ENCODE data around the gene STK32C. TPM values are rescaled to one million over a fixed set of nuclear protein-coding genes. Genes with fewer than 3 reads are reported as not detected.

The STK32C gene
- total and polyA plus RNA-seq, 10 donors = 9.6 to 27.8 (median 15.7) TPM

DNA sequence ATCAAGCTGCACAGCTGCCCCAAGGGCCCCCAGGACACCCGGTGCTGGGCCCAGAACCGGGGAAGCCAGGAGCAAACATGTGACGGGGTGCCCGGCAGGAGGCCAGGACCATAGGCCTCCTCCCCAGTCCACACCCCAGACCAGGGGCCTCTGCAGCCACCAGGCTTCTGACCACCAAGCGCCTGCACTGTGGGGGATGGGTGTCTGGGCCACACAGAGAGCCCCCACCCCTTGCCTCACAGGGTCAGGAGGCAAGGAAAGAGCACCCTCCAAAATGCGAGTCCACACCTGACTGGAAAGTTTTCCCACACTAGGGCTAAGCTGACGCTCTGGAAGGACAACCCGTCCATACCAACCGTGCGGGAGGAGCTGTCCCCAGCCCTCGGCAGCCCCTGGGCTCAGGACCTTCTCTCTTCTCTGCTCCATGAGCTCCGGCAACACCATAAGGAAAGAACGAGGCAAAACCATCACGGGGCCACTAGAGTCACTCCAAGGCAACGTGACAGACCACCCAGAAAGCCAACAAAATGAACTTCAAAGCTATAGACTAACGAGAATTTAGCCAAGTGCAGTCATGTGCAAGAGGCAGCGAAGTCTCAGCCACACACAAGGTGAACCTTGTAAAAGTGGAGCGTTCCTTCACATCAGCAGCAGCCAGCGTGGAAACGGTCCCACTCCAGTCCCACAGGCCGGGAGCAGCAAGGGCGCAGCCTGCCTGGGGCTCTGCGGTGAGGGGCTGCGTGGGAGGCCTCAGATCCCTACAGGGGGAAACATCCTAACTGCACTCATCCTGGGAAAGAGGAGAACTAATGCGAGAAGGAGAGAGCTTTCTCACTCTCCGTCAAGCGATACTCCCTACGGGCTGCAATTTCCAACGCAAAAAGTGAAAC, 5.1 kb downstream of the STK32C start:
- 88 to 92% (median 89%) methylated on average over 26 to 29 of the region's 29 CpGs for WGBS, 5 donors
- Histone ChIP-seq H3K4me1 (peaks cover 6 to 19% (median 9%) of the 10 kb centered on the region in 6 donors), H3K36me3 (no peaks in the 10 kb centered on the region), H3K27me3 (replicated peaks in 1 of 7) (peaks cover 0 to 27% (median 0%) of the 10 kb centered on the region in 7 donors), H3K4me3 (no peak overlapping the region), H3K27ac (no peak overlapping the region), H3K9me3 (no peaks in the 10 kb centered on the region)
- no peak for DNase-seq
- no peak for TF ChIP-seq POLR2AphosphoS5 (IDR thresholded peaks at IDR 0.05)
- TF ChIP-seq, protein P1, sequence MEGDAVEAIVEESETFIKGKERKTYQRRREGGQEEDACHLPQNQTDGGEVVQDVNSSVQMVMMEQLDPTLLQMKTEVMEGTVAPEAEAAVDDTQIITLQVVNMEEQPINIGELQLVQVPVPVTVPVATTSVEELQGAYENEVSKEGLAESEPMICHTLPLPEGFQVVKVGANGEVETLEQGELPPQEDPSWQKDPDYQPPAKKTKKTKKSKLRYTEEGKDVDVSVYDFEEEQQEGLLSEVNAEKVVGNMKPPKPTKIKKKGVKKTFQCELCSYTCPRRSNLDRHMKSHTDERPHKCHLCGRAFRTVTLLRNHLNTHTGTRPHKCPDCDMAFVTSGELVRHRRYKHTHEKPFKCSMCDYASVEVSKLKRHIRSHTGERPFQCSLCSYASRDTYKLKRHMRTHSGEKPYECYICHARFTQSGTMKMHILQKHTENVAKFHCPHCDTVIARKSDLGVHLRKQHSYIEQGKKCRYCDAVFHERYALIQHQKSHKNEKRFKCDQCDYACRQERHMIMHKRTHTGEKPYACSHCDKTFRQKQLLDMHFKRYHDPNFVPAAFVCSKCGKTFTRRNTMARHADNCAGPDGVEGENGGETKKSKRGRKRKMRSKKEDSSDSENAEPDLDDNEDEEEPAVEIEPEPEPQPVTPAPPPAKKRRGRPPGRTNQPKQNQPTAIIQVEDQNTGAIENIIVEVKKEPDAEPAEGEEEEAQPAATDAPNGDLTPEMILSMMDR (IDR thresholded peaks at IDR 0.05 in 8 of 11, conservative IDR thresholded peaks at IDR 0.05 in 3 of 11) = no peak
- no peak for TF ChIP-seq POLR2A (IDR thresholded peaks at IDR 0.05)
- intact Hi-C loops (cut with DNase I; ENCODE audit: low total_unique reads) = no loop called here

DNA sequence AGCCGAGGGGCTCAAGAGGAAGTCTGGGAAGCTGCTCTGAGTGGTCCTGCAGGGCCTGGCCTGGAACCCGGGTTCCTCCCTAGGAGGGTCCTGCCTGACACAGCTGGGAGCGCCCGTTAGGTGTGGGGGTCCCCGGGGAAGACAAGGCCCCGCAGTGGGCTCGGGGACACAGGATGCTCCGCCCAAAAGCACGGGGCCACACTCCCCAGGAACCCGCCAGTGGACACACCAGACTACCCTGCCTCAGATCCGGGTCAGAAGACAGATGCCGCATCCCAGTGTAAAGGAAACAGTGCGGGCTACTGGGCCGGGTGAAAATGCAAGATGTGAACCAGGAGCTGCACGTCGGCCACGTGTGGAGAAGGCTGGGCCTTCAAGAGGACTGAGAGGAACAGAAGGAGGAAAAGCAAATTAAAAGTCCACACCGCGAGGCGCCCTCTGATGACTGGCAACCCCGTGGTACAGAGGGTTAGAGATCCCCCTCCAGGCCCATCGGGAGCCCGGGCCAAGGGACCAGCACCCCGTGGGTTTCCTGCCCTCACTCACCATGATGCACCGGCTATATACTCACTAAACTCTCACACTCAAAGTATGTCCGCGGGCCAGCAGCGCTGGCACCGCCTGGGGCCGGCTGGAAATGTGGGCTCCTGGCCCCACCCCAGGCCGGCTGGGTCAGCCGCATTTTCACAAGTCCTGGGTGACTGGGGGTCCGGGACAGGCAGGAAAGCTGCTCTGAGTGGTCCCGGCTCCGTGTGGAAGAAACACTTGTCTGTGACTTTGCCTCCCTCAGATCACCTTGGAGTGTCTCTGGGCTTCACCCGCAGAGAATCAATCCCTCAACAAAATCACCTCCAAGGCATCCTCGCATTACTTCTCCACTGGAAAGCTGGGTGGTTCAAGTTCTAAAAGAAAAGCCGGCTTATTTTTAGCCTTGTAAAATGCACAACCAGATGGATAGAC, 6.1 kb downstream of the STK32C start:
- WGBS, 5 donors = 84 to 88% (median 87%) methylated on average over 35 to 38 of the region's 38 CpGs
- peaks cover 0 to 26% (median 0%) of the 10 kb centered on the region in 7 donors for H3K27me3 ChIP-seq (replicated peaks in 1 of 7)
- intact Hi-C loops (cut with DNase I; ENCODE audit: low total_unique reads) = no loop called here
- no peak for TF ChIP-seq POLR2A (IDR thresholded peaks at IDR 0.05)
- no peak for TF ChIP-seq POLR2AphosphoS5 (IDR thresholded peaks at IDR 0.05)
- TF ChIP-seq, protein P1 (IDR thresholded peaks at IDR 0.05 in 8 of 11, conservative IDR thresholded peaks at IDR 0.05 in 3 of 11) = no peak
- H3K9me3 ChIP-seq = no peaks in the 10 kb centered on the region
- H3K4me3 ChIP-seq = no peak overlapping the region
- H3K27ac ChIP-seq = no peak overlapping the region
- no peaks in the 10 kb centered on the region for H3K36me3 ChIP-seq
- no peak for DNase-seq
- peaks cover 1 to 22% (median 7%) of the 10 kb centered on the region in 6 donors for H3K4me1 ChIP-seq

DNA sequence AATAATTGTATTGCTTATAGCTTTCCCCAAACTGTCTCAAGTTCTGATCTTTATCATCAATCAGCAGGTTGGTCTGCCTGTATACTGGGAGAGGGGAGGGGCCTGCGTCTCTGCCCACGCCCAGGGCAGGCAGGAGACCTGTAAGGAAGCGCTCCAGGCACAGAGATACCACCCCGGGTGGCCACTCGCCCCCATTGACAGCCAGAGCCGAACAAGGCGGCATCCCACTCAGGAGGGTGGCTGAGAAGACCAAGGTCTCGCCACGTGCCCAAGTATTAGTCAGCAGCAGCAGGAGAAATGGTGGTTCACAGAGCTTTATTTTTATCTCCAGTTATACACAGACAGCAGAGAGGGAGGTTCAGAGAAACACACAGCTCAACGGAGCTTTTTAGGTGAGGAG, 7.2 kb downstream of the STK32C start:
- H3K27me3 ChIP-seq (replicated peaks in 1 of 7) = peaks cover 0 to 16% (median 0%) of the 10 kb centered on the region in 7 donors
- no peak overlapping the region for H3K27ac ChIP-seq
- intact Hi-C loops (cut with DNase I; ENCODE audit: low total_unique reads) = no loop called here
- H3K9me3 ChIP-seq = no peaks in the 10 kb centered on the region
- H3K36me3 ChIP-seq = no peaks in the 10 kb centered on the region
- 64 to 86% (median 67%) methylated on average over 10 of the region's 10 CpGs for WGBS, 5 donors
- TF ChIP-seq POLR2AphosphoS5 (IDR thresholded peaks at IDR 0.05) (no peak), POLR2A (IDR thresholded peaks at IDR 0.05) (no peak)
- TF ChIP-seq, protein P1 (IDR thresholded peaks at IDR 0.05 in 8 of 11, conservative IDR thresholded peaks at IDR 0.05 in 3 of 11) = no peak
- H3K4me1 ChIP-seq = peaks cover 0 to 17% (median 3%) of the 10 kb centered on the region in 6 donors
- DNase-seq = no peak
- H3K4me3 ChIP-seq = no peak overlapping the region

Measured in spleen (tissue), 11 donors.